B cell (primary cell): Measurements from ENCODE around the gene MTCL1. TPM values are rescaled to one million over a fixed set of nuclear protein-coding genes. Genes with fewer than 3 reads are reported as not detected.

Experiments used
- ATAC-seq: fragments of 200-7000 bp; cut with Tn5 transposase; one replicate; pipeline ENCODE4 v1.10.0; 2021; ENCODE audit warnings: low read depth, mild to moderate bottlenecking, moderate number of reproducible peaks, moderate library complexity
- CTCF ChIA-PET: fragments of 350-600 bp; sonication (Branson Sonifier 250); formaldehyde crosslinking; loops from one replicate; lab custom pipeline; 2021; ENCODE audit warnings: antibody characterized with exemption, inconsistent platforms; lab: Charles Lee
- POLR2A ChIA-PET: fragments of 350-600 bp; sonication (Branson Sonifier 250); formaldehyde crosslinking; loops from one replicate; lab custom pipeline; 2021; ENCODE audit warnings: antibody characterized with exemption; lab: Charles Lee
- DNase-seq: peaks from one replicate; pipeline ENCODE4 v3.0.0; 2013
- H2AFZ ChIP-seq: 2 replicates; pipeline ENCODE4 v1.6.1; 2012; ENCODE audit warnings: mild to moderate bottlenecking, low read depth, low read length; ENCODE audit not compliant: insufficient read depth, poor library complexity, severe bottlenecking
- H3K27ac ChIP-seq, 2 donors: 1 replicate in 1 of 2; 2 replicates in 1 of 2; pipeline ENCODE4 v1.5.1; 2012 to 2013; ENCODE audit warnings: low read length in 2 of 2, mild to moderate bottlenecking in 2 of 2, moderate library complexity in 1 of 2
- H3K27me3 ChIP-seq, 4 experiments: fragments of 200-600 bp in 1 of 4; sonication (generic) in 1 of 4; replicated peaks in 1 of 4; 1 replicate in 2 of 4; 2 replicates in 2 of 4; pipeline versions ENCODE4 v1.6.1 to v1.7.0; 2013 to 2016; ENCODE audit warnings: low read length in 3 of 4, mild to moderate bottlenecking in 2 of 4, mixed read lengths in 1 of 4, moderate library complexity in 1 of 4; ENCODE audit not compliant: insufficient read depth in 4 of 4, control insufficient read depth in 3 of 4; ENCODE audit errors: control extremely low read depth in 1 of 4
- H3K36me3 ChIP-seq, 2 experiments: replicated peaks in 1 of 2; 1 replicate in 1 of 2; 2 replicates in 1 of 2; pipeline versions ENCODE4 v1.6.1 to v1.7.1; 2013; ENCODE audit warnings: low read length in 1 of 2; ENCODE audit not compliant: insufficient read depth in 2 of 2, control insufficient read depth in 1 of 2; ENCODE audit errors: control extremely low read depth in 1 of 2, extremely low read depth in 1 of 2
- H3K4me1 ChIP-seq, 2 donors: fragments of 200-600 bp in 1 of 2; sonication (generic) in 1 of 2; 1 replicate in 1 of 2; 2 replicates in 1 of 2; pipeline versions ENCODE4 v1.5.1 to v1.6.1; 2013 to 2017; ENCODE audit warnings: low read length in 2 of 2; ENCODE audit not compliant: control insufficient read depth in 2 of 2, insufficient read depth in 2 of 2
- H3K4me2 ChIP-seq: replicated peaks from 2 replicates; pipeline ENCODE3; 2012; ENCODE audit warnings: mild to moderate bottlenecking, low read depth, low read length; ENCODE audit not compliant: poor library complexity, severe bottlenecking
- H3K4me3 ChIP-seq, 5 experiments: fragments of 200-600 bp in 1 of 5; sonication (generic) in 1 of 5; 1 replicate in 3 of 5; 2 replicates in 2 of 5; pipeline versions ENCODE4 v1.5.1 to v1.7.0; 2011 to 2016; ENCODE audit warnings: low read length in 4 of 5, mild to moderate bottlenecking in 4 of 5, low read depth in 2 of 5, control low read depth in 1 of 5, moderate library complexity in 1 of 5; ENCODE audit not compliant: insufficient read depth in 1 of 5; ENCODE audit errors: control extremely low read depth in 1 of 5, extremely low read depth in 1 of 5
- H3K79me2 ChIP-seq: fragments of 200-600 bp; sonication (generic); one replicate; pipeline ENCODE4 v1.6.0; 2016; ENCODE audit warnings: low read length; ENCODE audit not compliant: control insufficient read depth, insufficient read depth
- H3K9ac ChIP-seq: fragments of 200-600 bp; sonication (generic); 2 replicates; pipeline ENCODE4 v1.6.1; 2017; ENCODE audit warnings: mild to moderate bottlenecking, low read length, moderate library complexity
- H3K9me3 ChIP-seq, 3 donors: one replicate each; pipeline versions ENCODE4 v1.6.1 to v1.7.1; 2013; ENCODE audit warnings: low read length in 2 of 3; ENCODE audit not compliant: control insufficient read depth in 2 of 3, insufficient read depth in 1 of 3; ENCODE audit errors: control extremely low read depth in 1 of 3
- H4K20me1 ChIP-seq: 2 replicates; pipeline ENCODE4 v1.6.0; 2012; ENCODE audit warnings: mild to moderate bottlenecking, low read length; ENCODE audit not compliant: insufficient read depth, control insufficient read depth, poor library complexity, severe bottlenecking
- H3K27ac Mint-ChIP-seq: one replicate; pipeline ENCODE4 v1.8.0; 2021; ENCODE audit warnings: mixed read lengths
- H3K27me3 Mint-ChIP-seq: one replicate; pipeline ENCODE4 v1.8.0; 2021; ENCODE audit warnings: mixed read lengths
- H3K4me1 Mint-ChIP-seq: one replicate; pipeline ENCODE4 v1.8.0; 2021; ENCODE audit warnings: mixed read lengths
- H3K4me3 Mint-ChIP-seq: one replicate; pipeline ENCODE4 v1.8.0; 2021; ENCODE audit warnings: mixed read lengths
- H3K9me3 Mint-ChIP-seq: one replicate; pipeline ENCODE4 v1.8.0; 2022; ENCODE audit warnings: mixed read lengths; ENCODE audit not compliant: insufficient read depth
- EZH2 ChIP-seq: IDR thresholded peaks from 2 replicates; pipeline ENCODE4 v1.6.1; 2012; ENCODE audit warnings: borderline replicate concordance, low read depth, mild to moderate bottlenecking, moderate library complexity, low read length; ENCODE audit not compliant: insufficient read depth, poor library complexity, severe bottlenecking
- WGBS: methylation state at CpG from one replicate; pipeline ENCODE4 v1.1.5; 2013; ENCODE audit warnings: missing lambda C conversion rate; ENCODE audit not compliant: insufficient coverage; 5-methylcytosine and 5-hydroxymethylcytosine counted together
- intact Hi-C: fragments of 100-400 bp; cut with micrococcal nuclease; formaldehyde crosslinking; loops from one replicate; pipeline ENCODE4 v1.10.0; 2022
- polyA plus RNA-seq: library from polyadenylated mRNA; depleted of rRNA; stranded (reverse); fragments of >200 nt; gene quantifications from 2 replicates; pipeline ENCODE4 v1.2.3, GENCODE V29; 2012
- total RNA-seq, 2 donors: library from RNA; stranded (reverse); fragments of 120-200 nt in 1 of 2; gene quantifications; 1 replicate in 1 of 2; 2 replicates in 1 of 2; pipeline versions ENCODE4 v1.2.3 to v1.2.4, GENCODE V29; 2013 to 2022
- TF ChIP-seq, protein P1 (sequence below): fragments of 200-600 bp; IDR thresholded peaks from one replicate; pipeline ENCODE4 v1.8.0; 2022; ENCODE audit warnings: antibody characterized with exemption, mild to moderate bottlenecking

MTCL1 gene
- total and polyA plus RNA-seq, 2 donors (not counting 1 experiment from before 2014, with no cell fraction given) = 2.7 to 5.8 TPM

DNA sequence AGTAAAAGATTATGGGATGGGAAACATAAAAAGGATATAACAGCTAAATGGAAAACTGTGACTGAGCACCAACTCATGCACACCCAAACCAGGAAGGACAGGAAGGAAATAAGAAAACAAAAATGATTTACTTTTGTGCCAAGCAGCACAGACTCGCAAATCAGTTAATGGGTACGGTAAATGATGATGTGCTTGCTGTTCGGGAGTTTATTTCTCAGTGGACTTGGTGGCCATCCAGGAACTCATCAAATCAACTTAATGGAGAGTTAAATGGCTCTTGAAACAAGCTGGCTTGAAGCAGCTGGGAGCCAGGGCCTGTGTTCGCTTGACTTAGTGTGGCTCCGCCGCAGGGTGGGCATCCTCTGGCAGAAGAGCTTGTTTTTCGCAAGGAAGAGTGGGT, 36.2 kb downstream of the MTCL1 start:
- 95% methylated on average over 7 of the region's 7 CpGs for WGBS
- Histone ChIP-seq H3K4me3 (no peak overlapping the region), H3K4me2 (no peak overlapping the region), H3K9me3 (peaks cover 11 to 27% (median 20%) of the 10 kb centered on the region in 3 donors), H2AFZ (no peak overlapping the region), H3K9ac (no peak overlapping the region), H3K36me3 (no peaks in the 10 kb centered on the region), H3K79me2 (no peaks in the 10 kb centered on the region), H3K27me3 (no peaks in the 10 kb centered on the region), H3K27ac (no peak overlapping the region), H3K4me1 (peaks cover 16% of the 10 kb centered on the region in 2 donors), H4K20me1 (no peaks in the 10 kb centered on the region)
- CTCF ChIA-PET = no interaction called here
- intact Hi-C loops = no loop called here
- Mint-ChIP-seq H3K4me1 (peaks cover 32% of the 10 kb centered on the region), H3K27ac (no peak overlapping the region), H3K9me3 (peaks cover 5% of the 10 kb centered on the region), H3K4me3 (no peak overlapping the region), H3K27me3 (no peaks in the 10 kb centered on the region)
- DNase-seq = no peak
- POLR2A ChIA-PET = no interaction called here
- ATAC-seq = no peak
- TF ChIP-seq, protein P1, sequence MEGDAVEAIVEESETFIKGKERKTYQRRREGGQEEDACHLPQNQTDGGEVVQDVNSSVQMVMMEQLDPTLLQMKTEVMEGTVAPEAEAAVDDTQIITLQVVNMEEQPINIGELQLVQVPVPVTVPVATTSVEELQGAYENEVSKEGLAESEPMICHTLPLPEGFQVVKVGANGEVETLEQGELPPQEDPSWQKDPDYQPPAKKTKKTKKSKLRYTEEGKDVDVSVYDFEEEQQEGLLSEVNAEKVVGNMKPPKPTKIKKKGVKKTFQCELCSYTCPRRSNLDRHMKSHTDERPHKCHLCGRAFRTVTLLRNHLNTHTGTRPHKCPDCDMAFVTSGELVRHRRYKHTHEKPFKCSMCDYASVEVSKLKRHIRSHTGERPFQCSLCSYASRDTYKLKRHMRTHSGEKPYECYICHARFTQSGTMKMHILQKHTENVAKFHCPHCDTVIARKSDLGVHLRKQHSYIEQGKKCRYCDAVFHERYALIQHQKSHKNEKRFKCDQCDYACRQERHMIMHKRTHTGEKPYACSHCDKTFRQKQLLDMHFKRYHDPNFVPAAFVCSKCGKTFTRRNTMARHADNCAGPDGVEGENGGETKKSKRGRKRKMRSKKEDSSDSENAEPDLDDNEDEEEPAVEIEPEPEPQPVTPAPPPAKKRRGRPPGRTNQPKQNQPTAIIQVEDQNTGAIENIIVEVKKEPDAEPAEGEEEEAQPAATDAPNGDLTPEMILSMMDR = no peak
- TF ChIP-seq EZH2 = no peak

DNA sequence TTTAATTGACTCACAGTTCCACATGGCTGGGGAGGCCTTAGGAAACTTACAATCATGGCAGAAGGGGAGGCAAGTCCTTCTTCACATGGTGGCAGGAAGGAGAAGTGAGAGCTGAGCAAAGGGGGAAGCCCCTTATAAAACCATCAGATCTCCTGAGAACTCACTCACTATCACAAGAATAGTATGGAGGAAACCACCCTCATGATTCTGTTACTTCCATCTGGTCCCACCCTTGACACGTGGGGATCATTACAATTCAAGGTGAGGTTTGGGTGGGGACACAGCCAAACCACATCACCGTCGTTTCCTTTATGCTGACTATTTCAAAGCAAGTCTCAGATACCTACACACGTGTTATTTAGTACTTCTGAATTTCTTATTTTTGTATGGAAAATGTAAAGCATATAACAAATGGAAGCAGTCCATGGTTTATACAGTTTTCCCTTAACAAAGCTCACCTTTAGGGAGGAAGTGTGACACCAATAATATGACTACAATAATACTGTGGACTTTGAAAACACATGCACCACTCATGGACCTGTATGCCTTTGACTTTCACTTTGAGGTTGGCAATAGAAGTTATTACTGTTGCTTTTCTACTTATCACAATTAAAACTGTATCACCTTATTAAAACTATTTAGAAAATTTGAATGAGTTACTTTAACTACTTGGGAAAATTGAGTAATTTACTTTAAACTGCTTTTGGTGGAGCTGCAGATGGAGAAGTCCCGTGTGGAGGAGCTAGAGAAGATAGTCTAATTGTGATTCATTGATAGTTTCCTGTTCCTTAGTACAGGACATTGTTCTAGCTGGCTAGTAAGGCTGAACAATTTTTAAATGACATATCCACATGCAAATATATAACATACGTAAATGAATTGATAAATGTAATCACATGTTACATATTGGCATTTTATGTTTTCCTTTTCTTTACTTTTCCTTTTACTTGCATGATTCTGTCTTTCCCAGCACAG, 37.3 kb downstream of the MTCL1 start:
- Mint-ChIP-seq H3K9me3 (peaks cover 5% of the 10 kb centered on the region), H3K27ac (peak overlapping the region; percentile 64), H3K4me1 (peaks cover 35% of the 10 kb centered on the region), H3K27me3 (no peaks in the 10 kb centered on the region), H3K4me3 (no peak overlapping the region)
- Histone ChIP-seq H3K4me2 (no peak overlapping the region), H3K4me3 (no peak overlapping the region), H3K9ac (no peak overlapping the region), H3K27me3 (no peaks in the 10 kb centered on the region), H2AFZ (no peak overlapping the region), H3K4me1 (peaks cover 16% of the 10 kb centered on the region in 2 donors), H3K9me3 (peaks cover 11 to 27% (median 20%) of the 10 kb centered on the region in 3 donors), H3K36me3 (no peaks in the 10 kb centered on the region), H3K79me2 (no peaks in the 10 kb centered on the region), H4K20me1 (no peaks in the 10 kb centered on the region), H3K27ac (peak overlapping the region in 1 of 2 donors; percentile 74)
- ChIA-PET POLR2A (no interaction called here), CTCF (interaction anchor here (1.2 kb wide), 1 partner anchor 245 kb away, joined by 4 read pairs; no protein-coding TSS in a partner anchor)
- TF ChIP-seq, protein P1 = no peak
- TF ChIP-seq EZH2 = no peak
- DNase-seq (peak; percentile 56), ATAC-seq (no peak)
- no CpG with 5 or more reads among the region's 6 CpGs for WGBS
- intact Hi-C loops = no loop called here
